Ishikawa (cell line): ENCODE measurements around the gene CTSK.

ENCODE experiments used
- CEBPB ChIP-seq: IDR thresholded peaks from 2 replicates; pipeline ENCODE4 v1.6.1; 2012
- CREB1 ChIP-seq: IDR thresholded peaks from 2 replicates; pipeline ENCODE4 v1.6.1; 2012; ENCODE audit warnings: low read depth
- EP300 ChIP-seq: IDR thresholded peaks from 2 replicates; pipeline ENCODE4 v1.6.1; 2012; ENCODE audit warnings: borderline replicate concordance
- FOXM1 ChIP-seq: IDR thresholded peaks from 2 replicates; pipeline ENCODE4 v1.6.1; 2012; ENCODE audit warnings: low read depth, borderline replicate concordance
- MAX ChIP-seq: IDR thresholded peaks from 2 replicates; pipeline ENCODE4 v1.6.1; 2012
- NFIC ChIP-seq: IDR thresholded peaks from 2 replicates; pipeline ENCODE4 v1.6.1; 2012
- RAD21 ChIP-seq: IDR thresholded peaks from 2 replicates; pipeline ENCODE4 v1.6.1; 2012; ENCODE audit warnings: low read depth
- REST ChIP-seq: IDR thresholded peaks from 2 replicates; pipeline ENCODE4 v1.6.1; 2012; ENCODE audit warnings: low read depth, mild to moderate bottlenecking
- TAF1 ChIP-seq: IDR thresholded peaks from 2 replicates; pipeline ENCODE4 v1.6.1; 2012; ENCODE audit warnings: low read depth, mild to moderate bottlenecking
- TCF12 ChIP-seq: IDR thresholded peaks from 2 replicates; pipeline ENCODE4 v1.6.1; 2012; ENCODE audit warnings: low read depth
- TEAD4 ChIP-seq: IDR thresholded peaks from 2 replicates; pipeline ENCODE4 v1.6.1; 2012
- USF1 ChIP-seq: IDR thresholded peaks from 2 replicates; pipeline ENCODE4 v1.6.1; 2012
- YY1 ChIP-seq: IDR thresholded peaks from 2 replicates; pipeline ENCODE4 v1.6.1; 2012; ENCODE audit warnings: low read depth

GRCh38 chr1:150749720-150750311 lies 58.2 kb downstream of the CTSK start:
- TF ChIP-seq TCF12 (no peak), MAX (no peak), USF1 (no peak), TAF1 (no peak), REST (no peak), EP300 (no peak), NFIC (no peak), CREB1 (no peak), FOXM1 (no peak), CEBPB (no peak), YY1 (no peak), RAD21 (no peak), TEAD4 (no peak)
